H1 (cell line): ENCODE results near the gene GLRA1.

ENCODE experiments used
- CBX5 ChIP-seq: fragments of 300-800, 300-1000 bp; sonication (generic); IDR thresholded peaks from 2 replicates; pipeline ENCODE4 v1.7.1; 2016; ENCODE audit warnings: antibody characterized with exemption, low read length, low read depth
- CHD2 ChIP-seq: IDR thresholded peaks from 2 replicates; pipeline ENCODE4 v1.6.1; 2012; ENCODE audit warnings: low read length, improper control_type of control experiment
- CTCF ChIP-seq, 3 experiments: IDR thresholded peaks; 1 replicate in 2 of 3; 2 replicates in 1 of 3; pipeline versions ENCODE4 v1.5.1 to v1.6.1; 2011; ENCODE audit warnings: low read length in 3 of 3, mild to moderate bottlenecking in 3 of 3, inconsistent platforms in 2 of 3, low read depth in 1 of 3, moderate library complexity in 1 of 3; ENCODE audit not compliant: insufficient read depth in 1 of 3; ENCODE audit errors: control extremely low read depth in 1 of 3
- EZH2 ChIP-seq: fragments of 200-600 bp; sonication (generic); IDR thresholded peaks from 2 replicates; pipeline ENCODE4 v1.7.1; 2012; ENCODE audit warnings: low read depth, mild to moderate bottlenecking, moderate library complexity, low read length, inconsistent platforms; ENCODE audit not compliant: severe bottlenecking
- JUN ChIP-seq: IDR thresholded peaks from 2 replicates; pipeline ENCODE4 v1.6.1; 2011; ENCODE audit warnings: low read depth, mild to moderate bottlenecking, improper control_type of control experiment, low read length
- MAFK ChIP-seq: IDR thresholded peaks from 2 replicates; pipeline ENCODE4 v1.6.1; 2012; ENCODE audit warnings: low read depth, mild to moderate bottlenecking, improper control_type of control experiment, low read length
- NANOG ChIP-seq: IDR thresholded peaks from 2 replicates; pipeline ENCODE4 v1.6.1; 2011; ENCODE audit warnings: low read length, low read depth, mild to moderate bottlenecking, inconsistent platforms; ENCODE audit not compliant: insufficient read depth, poor library complexity, severe bottlenecking
- POLR2A ChIP-seq, 2 experiments: IDR thresholded peaks; 1 replicate in 1 of 2; 2 replicates in 1 of 2; pipeline ENCODE4 v1.6.1; 2011; ENCODE audit warnings: low read depth in 2 of 2, low read length in 2 of 2, mild to moderate bottlenecking in 2 of 2; ENCODE audit errors: control extremely low read depth in 1 of 2
- POLR2AphosphoS5 ChIP-seq: IDR thresholded peaks from 2 replicates; pipeline ENCODE4 v1.6.1; 2011; ENCODE audit warnings: low read depth, low read length
- SIN3A ChIP-seq, 2 experiments: IDR thresholded peaks in 1 of 2; conservative IDR thresholded peaks in 1 of 2; 2 replicates each; pipeline ENCODE4 v1.6.1; 2011 to 2012; ENCODE audit warnings: low read length in 2 of 2, improper control_type of control experiment in 1 of 2, low read depth in 1 of 2, mild to moderate bottlenecking in 1 of 2
- TEAD4 ChIP-seq: IDR thresholded peaks from 2 replicates; pipeline ENCODE4 v1.6.1; 2012; ENCODE audit warnings: low read depth, low read length, inconsistent platforms, mixed read lengths
- YY1 ChIP-seq: IDR thresholded peaks from 2 replicates; pipeline ENCODE4 v1.6.1; 2011; ENCODE audit warnings: low read depth, mild to moderate bottlenecking, low read length

DNA sequence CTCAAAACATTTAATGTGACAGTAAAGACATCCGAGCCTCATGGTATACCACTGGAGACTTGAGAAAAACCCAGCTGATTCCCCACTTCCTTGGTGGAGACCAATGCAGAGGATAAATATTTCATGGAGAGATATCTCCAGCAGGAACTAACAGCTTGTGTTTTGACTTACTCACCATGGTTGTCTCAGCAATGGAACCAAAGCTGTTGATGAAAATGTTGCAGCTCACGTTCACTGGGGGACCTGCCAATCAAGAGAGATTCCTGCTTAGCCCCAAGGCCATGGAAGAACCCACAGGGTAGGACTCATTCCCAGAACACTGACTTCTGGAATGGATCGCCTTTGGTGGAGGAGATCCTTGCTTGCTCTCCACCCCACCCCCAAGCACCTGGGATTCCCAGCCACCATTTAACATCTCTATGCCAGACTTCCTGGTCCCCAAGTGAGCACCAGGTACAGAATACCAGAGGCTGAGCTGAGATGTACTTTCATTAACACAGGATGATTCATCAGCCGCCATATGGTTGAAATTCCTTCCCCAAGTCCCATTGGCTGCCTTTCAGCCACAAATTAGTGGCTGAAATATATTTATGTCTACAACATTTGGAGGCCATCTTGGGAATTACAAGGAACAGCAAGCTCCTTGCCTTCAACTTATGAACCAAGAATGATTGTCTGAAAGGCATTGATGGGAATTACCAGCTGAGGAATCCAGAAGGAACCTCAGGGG is 37.9 kb downstream of the GLRA1 start:
- no peak for TF ChIP-seq POLR2A (IDR thresholded peaks at IDR 0.05; ENCODE audit: control extremely low read depth in 1 of 2, low read depth in 2 of 2, low read length in 2 of 2)
- no peak for TF ChIP-seq TEAD4
- no peak for TF ChIP-seq CBX5
- TF ChIP-seq CTCF (IDR thresholded peaks at IDR 0.05; ENCODE audit: control extremely low read depth in 1 of 3, insufficient read depth in 1 of 3, low read depth in 1 of 3, low read length in 3 of 3), result no peak
- TF ChIP-seq MAFK, result no peak
- no peak for TF ChIP-seq JUN
- no peak for TF ChIP-seq YY1
- no peak for TF ChIP-seq CHD2
- TF ChIP-seq POLR2AphosphoS5, result no peak
- TF ChIP-seq SIN3A (conservative IDR thresholded peaks at IDR 0.05 in 1 of 2, IDR thresholded peaks at IDR 0.05 in 1 of 2; ENCODE audit: low read depth in 1 of 2, low read length in 2 of 2), result no peak
- TF ChIP-seq EZH2, result no peak
- no peak for TF ChIP-seq NANOG
